H9 (cell line): ENCODE data around the gene SLC22A16. TPM values are rescaled to one million over a fixed set of nuclear protein-coding genes. Genes with fewer than 3 reads are reported as not detected.

Experiments used
- DNase-seq: peaks from one replicate; pipeline ENCODE4 v3.0.0-alpha.2; 2017
- H2AFZ ChIP-seq: one replicate; pipeline ENCODE4 v1.6.1; 2013; ENCODE audit warnings: mild to moderate bottlenecking, low read length, control low read depth, moderate library complexity
- H2AK5ac ChIP-seq: 2 replicates; pipeline ENCODE4 v1.6.1; 2013; ENCODE audit warnings: low read length, control low read depth, mixed read lengths; ENCODE audit not compliant: insufficient read length
- H2BK120ac ChIP-seq: one replicate; pipeline ENCODE4 v1.6.1; 2013; ENCODE audit warnings: low read depth, mild to moderate bottlenecking, low read length, control low read depth, inconsistent platforms; ENCODE audit not compliant: poor library complexity, severe bottlenecking
- H2BK12ac ChIP-seq: 2 replicates; pipeline ENCODE4 v1.6.1; 2013; ENCODE audit warnings: low read length, control low read depth, mixed read lengths, low read depth; ENCODE audit not compliant: insufficient read length
- H2BK15ac ChIP-seq: 2 replicates; pipeline ENCODE4 v1.6.1; 2013; ENCODE audit warnings: low read depth, low read length, control low read depth
- H2BK20ac ChIP-seq: one replicate; pipeline ENCODE4 v1.6.1; 2013; ENCODE audit warnings: low read depth, mild to moderate bottlenecking, low read length, control low read depth, inconsistent platforms; ENCODE audit not compliant: poor library complexity, severe bottlenecking
- H2BK5ac ChIP-seq: 2 replicates; pipeline ENCODE4 v1.6.1; 2013; ENCODE audit warnings: low read length, control low read depth, mixed read lengths; ENCODE audit not compliant: insufficient read length
- H3K14ac ChIP-seq: 2 replicates; pipeline ENCODE4 v1.6.1; 2013; ENCODE audit warnings: low read length, control low read depth; ENCODE audit not compliant: insufficient read depth
- H3K18ac ChIP-seq: 2 replicates; pipeline ENCODE4 v1.6.1; 2013; ENCODE audit warnings: low read depth, mild to moderate bottlenecking, mixed read lengths, low read length, control low read depth; ENCODE audit not compliant: insufficient read length
- H3K23ac ChIP-seq: 2 replicates; pipeline ENCODE4 v1.6.1; 2013; ENCODE audit warnings: low read length, control low read depth, mixed read lengths, low read depth; ENCODE audit not compliant: insufficient read length
- H3K23me2 ChIP-seq: 2 replicates; pipeline ENCODE4 v1.6.1; 2013; ENCODE audit warnings: low read depth, mild to moderate bottlenecking, mixed read lengths, low read length, control low read depth; ENCODE audit not compliant: insufficient read length, poor library complexity, severe bottlenecking
- H3K27ac ChIP-seq: 2 replicates; pipeline ENCODE4 v1.5.1; 2013; ENCODE audit warnings: low read length, control low read depth, mixed read lengths, low read depth; ENCODE audit not compliant: insufficient read length
- H3K27me3 ChIP-seq: 2 replicates; pipeline ENCODE4 v1.6.1; 2013; ENCODE audit warnings: low read length, control low read depth, inconsistent platforms; ENCODE audit not compliant: insufficient read depth
- H3K4ac ChIP-seq: 2 replicates; pipeline ENCODE4 v1.6.1; 2013; ENCODE audit warnings: low read depth, mild to moderate bottlenecking, control low read depth, inconsistent platforms, low read length, moderate library complexity
- H3K4me1 ChIP-seq: 2 replicates; pipeline ENCODE4 v1.6.1; 2013; ENCODE audit warnings: low read length, control low read depth, inconsistent platforms; ENCODE audit not compliant: insufficient read depth
- H3K4me2 ChIP-seq: 2 replicates; pipeline ENCODE4 v1.6.1; 2013; ENCODE audit warnings: low read length, control low read depth, mixed read lengths; ENCODE audit not compliant: insufficient read length, insufficient read depth
- H3K56ac ChIP-seq: 2 replicates; pipeline ENCODE4 v1.6.1; 2013; ENCODE audit warnings: low read depth, mild to moderate bottlenecking, mixed read lengths, low read length, control low read depth; ENCODE audit not compliant: insufficient read length
- H3K79me1 ChIP-seq: 2 replicates; pipeline ENCODE4 v1.6.1; 2013; ENCODE audit warnings: low read depth, mild to moderate bottlenecking, moderate library complexity, low read length, control low read depth, inconsistent platforms; ENCODE audit not compliant: insufficient read depth, poor library complexity, severe bottlenecking
- H3K79me2 ChIP-seq: 2 replicates; pipeline ENCODE4 v1.6.1; 2013; ENCODE audit warnings: low read length, control low read depth, inconsistent platforms; ENCODE audit not compliant: insufficient read depth
- H3K9ac ChIP-seq: 2 replicates; pipeline ENCODE4 v1.6.1; 2013; ENCODE audit warnings: low read length, control low read depth, mixed read lengths; ENCODE audit not compliant: insufficient read length; ENCODE audit errors: extremely low read depth
- H3K9me3 ChIP-seq: one replicate; pipeline ENCODE4 v1.6.1; 2013; ENCODE audit warnings: low read depth, low read length, inconsistent platforms; ENCODE audit not compliant: control insufficient read depth
- H3T11ph ChIP-seq: one replicate; pipeline ENCODE4 v1.6.1; 2013; ENCODE audit warnings: mild to moderate bottlenecking, low read length, control low read depth, inconsistent platforms
- H4K20me1 ChIP-seq: one replicate; pipeline ENCODE4 v1.6.1; 2013; ENCODE audit not compliant: control insufficient read depth, insufficient read length, insufficient read depth
- H4K5ac ChIP-seq: 2 replicates; pipeline ENCODE4 v1.6.1; 2013; ENCODE audit warnings: low read depth, mild to moderate bottlenecking, mixed read lengths, low read length, control low read depth; ENCODE audit not compliant: insufficient read length
- H4K8ac ChIP-seq: replicated peaks from 2 replicates; pipeline ENCODE4 v1.6.1; 2013; ENCODE audit warnings: low read length, control low read depth, mixed read lengths, low read depth; ENCODE audit not compliant: insufficient read length
- H4K91ac ChIP-seq: 2 replicates; pipeline ENCODE4 v1.6.1; 2013; ENCODE audit warnings: low read depth, mild to moderate bottlenecking, moderate library complexity, mixed read lengths, low read length, control low read depth; ENCODE audit not compliant: insufficient read length
- H3K27ac Mint-ChIP-seq, 3 experiments: 2 replicates in 2 of 3; 3 replicates in 1 of 3; pipeline ENCODE4 v1.8.0; 2020 to 2021; ENCODE audit warnings: mixed read lengths in 3 of 3, mild to moderate bottlenecking in 1 of 3, moderate library complexity in 1 of 3
- H3K27me3 Mint-ChIP-seq: 2 replicates; pipeline ENCODE4 v1.8.0; 2021; ENCODE audit warnings: low read depth, mild to moderate bottlenecking, moderate library complexity, mixed read lengths
- H3K36me3 Mint-ChIP-seq, 3 experiments: 2 replicates in 2 of 3; 3 replicates in 1 of 3; pipeline ENCODE4 v1.8.0; 2020 to 2021; ENCODE audit warnings: low read depth in 3 of 3, mixed read lengths in 3 of 3; ENCODE audit not compliant: insufficient read depth in 1 of 3
- H3K4me1 Mint-ChIP-seq, 2 experiments: 2 replicates each; pipeline ENCODE4 v1.8.0; 2020; ENCODE audit warnings: mixed read lengths in 2 of 2
- H3K4me3 Mint-ChIP-seq, 2 experiments: 2 replicates in 1 of 2; 3 replicates in 1 of 2; pipeline ENCODE4 v1.8.0; 2020 to 2021; ENCODE audit warnings: mild to moderate bottlenecking in 2 of 2, mixed read lengths in 2 of 2, moderate library complexity in 1 of 2
- H3K9me3 Mint-ChIP-seq, 2 experiments: 2 replicates in 1 of 2; 3 replicates in 1 of 2; pipeline ENCODE4 v1.8.0; 2020; ENCODE audit warnings: mild to moderate bottlenecking in 2 of 2, mixed read lengths in 2 of 2, moderate library complexity in 1 of 2
- CTCF ChIP-seq: fragments of 200-600 bp; sonication (generic); conservative IDR thresholded peaks from 3 replicates; pipeline ENCODE4 v1.8.0; 2021; ENCODE audit warnings: antibody characterized with exemption, mild to moderate bottlenecking
- WGBS: extraction: QIAGEN DNeasy Blood & Tissue Kit; methylation state at CpG from one replicate; pipeline ENCODE4 v1.1.7; 2013; ENCODE audit warnings: missing lambda C conversion rate, low lambda C conversion rate, mixed read lengths; ENCODE audit not compliant: insufficient read length; ENCODE audit errors: extremely low coverage; 5-methylcytosine and 5-hydroxymethylcytosine counted together
- total RNA-seq: library from RNA; stranded (reverse); gene quantifications from 2 replicates; pipeline ENCODE4 v1.2.1, GENCODE V29; 2021

The SLC22A16 gene
- total RNA-seq, 1 experiment from 2014 or later, result not detected

GRCh38 chr6:110430236-110430635 lies 46.2 kb downstream of the SLC22A16 start:
- Mint-ChIP-seq H3K27ac (peak overlapping the region in 1 of 3 experiments; percentile 79; a peak in 1 of 7 replicates), H3K4me1 (peaks cover 12 to 17% of the 10 kb centered on the region in 2 experiments), H3K9me3 (peaks cover 0 to 4% of the 10 kb centered on the region in 2 experiments; a peak in 3 of 5 replicates), H3K4me3 (no peak overlapping the region), H3K36me3 (no peaks in the 10 kb centered on the region), H3K27me3 (peaks cover 5% of the 10 kb centered on the region)
- Histone ChIP-seq H3K14ac (no peak overlapping the region), H3K4me2 (no peak overlapping the region), H3K23ac (no peak overlapping the region), H2BK20ac (no peak overlapping the region), H3T11ph (no peak overlapping the region), H3K4ac (no peak overlapping the region), H3K79me2 (no peaks in the 10 kb centered on the region), H3K27me3 (no peaks in the 10 kb centered on the region), H4K91ac (no peak overlapping the region), H3K18ac (no peak overlapping the region), H2AFZ (no peak overlapping the region), H3K56ac (no peak overlapping the region), H3K4me1 (no peaks in the 10 kb centered on the region; the same call in 1 of the 2 replicates), H2AK5ac (no peak overlapping the region), H2BK5ac (no peak overlapping the region), H3K27ac (no peak overlapping the region), H2BK12ac (no peak overlapping the region), H3K9me3 (no peaks in the 10 kb centered on the region), H3K23me2 (no peaks in the 10 kb centered on the region), H3K79me1 (no peaks in the 10 kb centered on the region), H4K20me1 (no peaks in the 10 kb centered on the region), H2BK120ac (no peak overlapping the region), H4K5ac (no peak overlapping the region), H4K8ac (no peak overlapping the region), H2BK15ac (no peak overlapping the region), H3K9ac (no peak overlapping the region)
- DNase-seq, result peak; percentile 65
- TF ChIP-seq CTCF, result no peak
- WGBS, result no CpG with 5 or more reads among the region's 5 CpGs
